ENCODE measurements around the gene CERS6.

CERS6 gene

DNA sequence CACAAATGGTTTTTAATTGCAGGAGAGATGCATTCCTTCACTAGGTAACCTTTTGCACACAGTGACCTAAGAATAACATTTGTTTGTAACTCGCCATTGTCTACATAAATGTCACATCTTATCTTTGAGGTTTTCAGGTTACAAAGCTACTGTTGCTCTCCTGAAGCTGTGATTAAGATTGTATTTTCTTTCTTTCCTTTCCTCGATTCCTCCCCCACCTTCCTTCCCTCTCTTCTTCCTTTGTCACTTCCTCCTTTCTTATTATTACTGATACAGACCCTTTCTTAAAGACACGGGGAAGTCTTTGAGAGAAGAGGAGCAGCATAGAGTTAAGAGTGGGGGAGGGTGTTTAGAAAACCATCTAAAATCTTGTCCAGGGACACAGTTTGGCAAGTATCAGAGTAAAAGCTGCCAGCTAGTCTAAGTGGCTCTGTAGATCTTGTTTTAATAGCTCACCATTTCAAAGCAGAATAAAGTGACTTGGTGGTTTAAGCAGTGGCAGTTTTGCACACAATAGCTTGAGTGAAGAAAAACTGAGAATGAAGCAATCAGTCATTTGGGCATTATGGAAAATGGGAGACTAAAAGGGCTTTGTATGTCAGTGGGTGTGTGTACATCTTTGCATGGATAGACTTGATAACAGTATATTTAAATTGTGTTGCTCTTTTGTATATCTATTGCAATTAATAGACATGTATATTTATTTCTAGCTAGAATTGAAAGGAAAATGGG is 10.9 kb downstream of the CERS6 start:
- no peak overlapping the region for H3K4me3 ChIP-seq (ENCODE audit: low read length)
- TF ChIP-seq CTCF (conservative IDR thresholded peaks at IDR 0.05; ENCODE audit: low read depth, low read length) = no peak
- DNase-seq (ENCODE audit: low read depth) = no peak

- no peak overlapping the region for H3K4me3 ChIP-seq (ENCODE audit: low read length)
- DNase-seq (ENCODE audit: low read depth) = no peak
- no peak for TF ChIP-seq CTCF (conservative IDR thresholded peaks at IDR 0.05; ENCODE audit: low read depth, low read length)
Measured at GRCh38 chr2:168467729-168468128, 11.7 kb downstream of the CERS6 start.

DNA sequence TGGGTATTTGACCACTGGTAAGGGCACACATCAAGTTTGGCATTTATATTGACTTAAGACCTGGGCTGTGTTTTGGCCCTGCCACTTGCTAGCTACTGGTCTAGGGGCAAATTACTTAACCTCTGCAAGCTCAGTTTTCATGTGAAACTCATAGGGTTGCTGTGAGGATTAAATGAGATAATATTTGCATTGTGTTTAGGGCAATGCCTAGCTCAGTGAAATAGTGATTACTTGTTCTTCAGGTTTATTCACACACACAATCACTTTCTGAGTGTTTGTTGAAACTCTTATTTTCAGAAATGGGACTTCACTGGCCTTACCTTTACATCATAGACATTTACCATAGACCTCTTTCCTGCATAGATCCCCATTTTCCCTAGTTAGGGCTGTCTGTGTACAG is 12.3 kb downstream of the CERS6 start:
- TF ChIP-seq CTCF (conservative IDR thresholded peaks at IDR 0.05; ENCODE audit: low read depth, low read length) = no peak
- DNase-seq (ENCODE audit: low read depth) = no peak
- no peak overlapping the region for H3K4me3 ChIP-seq (ENCODE audit: low read length)

DNA sequence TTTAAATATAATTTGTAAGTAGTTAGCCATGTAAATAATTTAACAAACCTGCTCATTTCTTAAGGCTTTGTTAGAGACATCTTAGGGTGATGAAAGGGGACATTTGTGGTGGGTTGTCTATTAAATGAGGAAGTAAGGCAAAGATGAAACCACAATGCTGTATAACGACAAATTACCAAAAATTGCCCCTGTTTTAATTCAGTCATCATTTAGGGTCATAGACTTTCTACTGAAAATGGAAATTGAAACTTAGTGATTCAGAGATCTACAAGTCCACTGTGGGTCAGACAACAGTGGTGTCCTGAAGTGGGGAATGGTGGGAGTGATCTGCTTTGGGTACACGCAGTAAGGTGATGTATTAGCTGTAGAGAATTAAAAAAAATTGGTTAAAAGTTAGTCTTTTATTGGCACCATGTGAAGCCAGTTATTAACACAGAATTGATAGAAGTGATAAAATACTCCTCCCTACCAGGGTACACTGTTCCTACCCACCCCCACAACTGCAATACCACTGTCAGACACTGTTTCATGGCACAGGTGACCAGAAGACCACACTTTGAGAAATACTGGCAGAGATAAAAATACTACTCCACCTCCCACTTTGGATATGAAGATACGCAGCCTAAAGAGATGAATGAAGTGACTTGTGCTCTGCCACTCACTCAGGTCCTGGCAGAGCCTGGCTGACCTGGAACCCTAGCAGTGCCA is 13.4 kb downstream of the CERS6 start:
- no peak overlapping the region for H3K4me3 ChIP-seq (ENCODE audit: low read length)
- no peak for TF ChIP-seq CTCF (conservative IDR thresholded peaks at IDR 0.05; ENCODE audit: low read depth, low read length)
- no peak for DNase-seq (ENCODE audit: low read depth)

- no peak for DNase-seq (ENCODE audit: low read depth)
- no peak for TF ChIP-seq CTCF (conservative IDR thresholded peaks at IDR 0.05; ENCODE audit: low read depth, low read length)
- H3K4me3 ChIP-seq (ENCODE audit: low read length) = no peak overlapping the region
Measured at GRCh38 chr2:168470320-168471162, 14.5 kb downstream of the CERS6 start.

DNA sequence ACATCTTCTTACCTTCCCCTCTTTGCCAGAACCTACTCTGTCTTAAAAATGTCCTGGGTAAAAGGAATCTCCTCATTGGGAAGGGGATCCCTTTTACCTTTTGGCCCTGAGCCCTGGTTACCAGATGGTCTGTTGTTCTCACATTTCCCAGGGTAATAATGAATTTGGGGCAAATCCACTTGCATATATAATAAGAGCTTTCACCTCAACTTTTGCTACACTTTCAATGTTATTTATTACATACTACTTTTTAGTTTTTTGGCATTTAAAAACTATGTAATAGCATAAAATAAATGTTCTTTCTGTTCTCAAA is 15.0 kb downstream of the CERS6 start:
- no peak for TF ChIP-seq CTCF (conservative IDR thresholded peaks at IDR 0.05; ENCODE audit: low read depth, low read length)
- no peak for DNase-seq (ENCODE audit: low read depth)
- no peak overlapping the region for H3K4me3 ChIP-seq (ENCODE audit: low read length)
